Testis (tissue), 2 donors: ENCODE data around the gene RNF123.

Experiments used
- CTCF ChIP-seq, 3 experiments: fragments of 450-650 bp in 2 of 3; fragments of 200-600 bp in 1 of 3; sonication (generic) in 1 of 3; IDR thresholded peaks; one replicate each; pipeline ENCODE4 v1.5.1; 2016 to 2019; ENCODE audit warnings: antibody characterized with exemption in 3 of 3, mild to moderate bottlenecking in 2 of 3, moderate library complexity in 1 of 3
- POLR2A ChIP-seq: fragments of 450-650 bp; IDR thresholded peaks from one replicate; pipeline ENCODE4 v1.6.1; 2017; ENCODE audit warnings: antibody characterized with exemption, mild to moderate bottlenecking, moderate library complexity

- TF ChIP-seq CTCF (IDR thresholded peaks at IDR 0.05) (no peak), POLR2A (no peak)
Measured at GRCh38 chr3:49642708-49643145, 46.6 kb upstream of the RNF123 start.
